Astrocyte (in vitro differentiated cells and primary cell): ENCODE measurements around the gene HSCB. TPM values are rescaled to one million over a fixed set of nuclear protein-coding genes. Genes with fewer than 3 reads are reported as not detected.

Source experiments
- DNase-seq: peaks from one replicate; pipeline ENCODE4 v3.0.0-alpha.2; 2010; ENCODE audit warnings: low read depth
- FAIRE-seq: peaks from 2 replicates; lab custom pipeline; 2011; peaks lifted over from hg19 to GRCh38; lab: Jason Lieb, UNC
- H2AFZ ChIP-seq: 2 replicates; pipeline ENCODE4 v1.6.0; 2012; ENCODE audit warnings: low read depth, low read length, inconsistent platforms
- H3K27ac ChIP-seq: 2 replicates; pipeline ENCODE4 v1.5.1; 2011; ENCODE audit warnings: low read depth, low read length, inconsistent platforms
- H3K27me3 ChIP-seq: 2 replicates; pipeline ENCODE4 v1.6.0; 2011; ENCODE audit warnings: low read length, inconsistent platforms; ENCODE audit not compliant: insufficient read depth
- H3K36me3 ChIP-seq: 2 replicates; pipeline ENCODE4 v1.5.1; 2011; ENCODE audit warnings: low read length, inconsistent platforms; ENCODE audit not compliant: insufficient read depth
- H3K4me1 ChIP-seq: 2 replicates; pipeline ENCODE4 v1.5.1; 2011; ENCODE audit warnings: low read length, inconsistent platforms; ENCODE audit not compliant: insufficient read depth
- H3K4me2 ChIP-seq: 2 replicates; pipeline ENCODE4 v1.6.0; 2012; ENCODE audit warnings: low read length, inconsistent platforms
- H3K4me3 ChIP-seq: 2 replicates; pipeline ENCODE4 v1.5.1; 2011; ENCODE audit warnings: low read depth, mild to moderate bottlenecking, low read length, inconsistent platforms; ENCODE audit not compliant: insufficient read depth
- H3K79me2 ChIP-seq: 2 replicates; pipeline ENCODE4 v1.6.0; 2012; ENCODE audit warnings: mild to moderate bottlenecking, low read length, inconsistent platforms; ENCODE audit not compliant: insufficient read depth
- H3K9ac ChIP-seq: 2 replicates; pipeline ENCODE4 v1.6.0; 2012; ENCODE audit warnings: mild to moderate bottlenecking, low read length, inconsistent platforms
- H3K9me3 ChIP-seq: 2 replicates; pipeline ENCODE4 v1.5.1; 2012; ENCODE audit warnings: low read depth, mild to moderate bottlenecking, low read length, inconsistent platforms; ENCODE audit not compliant: insufficient read depth
- H4K20me1 ChIP-seq: 2 replicates; pipeline ENCODE4 v1.6.0; 2012; ENCODE audit warnings: low read length, inconsistent platforms; ENCODE audit not compliant: insufficient read depth
- H3K27ac Mint-ChIP-seq: one replicate; pipeline ENCODE4 v1.8.0; 2021; ENCODE audit warnings: mild to moderate bottlenecking, mixed read lengths; ENCODE audit not compliant: unreplicated experiment
- H3K27me3 Mint-ChIP-seq: one replicate; pipeline ENCODE4 v1.8.0; 2021; ENCODE audit warnings: low read depth, mixed read lengths; ENCODE audit not compliant: unreplicated experiment
- H3K36me3 Mint-ChIP-seq: one replicate; pipeline ENCODE4 v1.8.0; 2021; ENCODE audit warnings: low read depth, mixed read lengths; ENCODE audit not compliant: unreplicated experiment
- H3K4me1 Mint-ChIP-seq: one replicate; pipeline ENCODE4 v1.8.0; 2021; ENCODE audit warnings: low read depth, mixed read lengths; ENCODE audit not compliant: unreplicated experiment
- H3K4me3 Mint-ChIP-seq: one replicate; pipeline ENCODE4 v1.8.0; 2021; ENCODE audit warnings: mild to moderate bottlenecking, moderate library complexity, mixed read lengths; ENCODE audit not compliant: unreplicated experiment
- H3K9me3 Mint-ChIP-seq: one replicate; pipeline ENCODE4 v1.8.0; 2021; ENCODE audit warnings: mild to moderate bottlenecking, mixed read lengths; ENCODE audit not compliant: unreplicated experiment
- CTCF ChIP-seq: IDR thresholded peaks from 2 replicates; pipeline ENCODE4 v1.5.1; 2011; ENCODE audit warnings: low read depth, mild to moderate bottlenecking, inconsistent platforms, low read length, moderate library complexity; ENCODE audit not compliant: insufficient read depth
- EZH2 ChIP-seq: IDR thresholded peaks from 2 replicates; pipeline ENCODE4 v1.6.1; 2012; ENCODE audit warnings: mild to moderate bottlenecking, low read length, inconsistent platforms; ENCODE audit not compliant: insufficient read depth
- total RNA-seq: library from RNA; stranded (reverse); gene quantifications from 2 replicates; pipeline ENCODE4 v1.2.1, GENCODE V29; 2021

HSCB gene
- total RNA-seq, 1 donor from 2014 or later = 10.7 TPM

GRCh38 chr22:28780296-28780695 is 38.5 kb downstream of the HSCB start:
- Histone ChIP-seq H3K4me3 (no peak overlapping the region), H3K4me1 (no peaks in the 10 kb centered on the region), H3K27me3 (no peaks in the 10 kb centered on the region), H3K27ac (no peak overlapping the region), H4K20me1 (peaks cover 30% of the 10 kb centered on the region), H3K9ac (no peak overlapping the region), H3K9me3 (no peaks in the 10 kb centered on the region), H3K4me2 (no peak overlapping the region), H3K79me2 (peaks cover 53% of the 10 kb centered on the region), H3K36me3 (peaks cover 19% of the 10 kb centered on the region), H2AFZ (no peak overlapping the region)
- Mint-ChIP-seq H3K4me3 (no peak overlapping the region), H3K4me1 (no peaks in the 10 kb centered on the region), H3K27ac (no peak overlapping the region), H3K27me3 (no peaks in the 10 kb centered on the region), H3K36me3 (peaks cover 2% of the 10 kb centered on the region), H3K9me3 (no peaks in the 10 kb centered on the region)
- no peak for DNase-seq
- TF ChIP-seq EZH2 (no peak), CTCF (no peak)
- FAIRE-seq = no peak

- H3K4me2 ChIP-seq = no peak overlapping the region
- no peak for DNase-seq
- Mint-ChIP-seq H3K4me1 (no peaks in the 10 kb centered on the region), H3K9me3 (no peaks in the 10 kb centered on the region), H3K27ac (no peak overlapping the region), H3K27me3 (no peaks in the 10 kb centered on the region), H3K4me3 (no peak overlapping the region), H3K36me3 (peaks cover 8% of the 10 kb centered on the region)
- H3K27ac ChIP-seq = no peak overlapping the region
- no peak overlapping the region for H3K9ac ChIP-seq
- no peak for FAIRE-seq
- peaks cover 18% of the 10 kb centered on the region for H3K79me2 ChIP-seq
- no peak for TF ChIP-seq CTCF
- TF ChIP-seq EZH2 = no peak
- no peaks in the 10 kb centered on the region for H3K27me3 ChIP-seq
- H3K36me3 ChIP-seq = peaks cover 31% of the 10 kb centered on the region
- H2AFZ ChIP-seq = no peak overlapping the region
- H3K4me1 ChIP-seq = no peaks in the 10 kb centered on the region
- H4K20me1 ChIP-seq = peaks cover 28% of the 10 kb centered on the region
- no peaks in the 10 kb centered on the region for H3K9me3 ChIP-seq
- H3K4me3 ChIP-seq = no peak overlapping the region
Observed at GRCh38 chr22:28783786-28784671, 42.2 kb downstream of the HSCB start.

GRCh38 chr22:28788601-28789000 is 46.8 kb downstream of the HSCB start:
- Mint-ChIP-seq H3K9me3 (no peaks in the 10 kb centered on the region), H3K4me1 (no peaks in the 10 kb centered on the region), H3K27ac (no peak overlapping the region), H3K27me3 (no peaks in the 10 kb centered on the region), H3K36me3 (peaks cover 6% of the 10 kb centered on the region), H3K4me3 (no peak overlapping the region)
- Histone ChIP-seq H3K4me2 (no peak overlapping the region), H3K27ac (no peak overlapping the region), H4K20me1 (peaks cover 29% of the 10 kb centered on the region), H3K79me2 (no peaks in the 10 kb centered on the region), H2AFZ (no peak overlapping the region), H3K4me1 (no peaks in the 10 kb centered on the region), H3K36me3 (peaks cover 27% of the 10 kb centered on the region), H3K9ac (no peak overlapping the region), H3K27me3 (no peaks in the 10 kb centered on the region), H3K9me3 (no peaks in the 10 kb centered on the region), H3K4me3 (no peak overlapping the region)
- no peak for FAIRE-seq
- DNase-seq = no peak
- TF ChIP-seq CTCF (no peak), EZH2 (no peak)
